Ishikawa (cell line): ENCODE data around the gene GPX4.

Source experiments
- CEBPB ChIP-seq: IDR thresholded peaks from 2 replicates; pipeline ENCODE4 v1.6.1; 2012
- CREB1 ChIP-seq: IDR thresholded peaks from 2 replicates; pipeline ENCODE4 v1.6.1; 2012; ENCODE audit warnings: low read depth
- EGR1 ChIP-seq: IDR thresholded peaks from 2 replicates; pipeline ENCODE4 v1.6.1; 2012
- EP300 ChIP-seq: IDR thresholded peaks from 2 replicates; pipeline ENCODE4 v1.6.1; 2012; ENCODE audit warnings: borderline replicate concordance
- FOXM1 ChIP-seq: IDR thresholded peaks from 2 replicates; pipeline ENCODE4 v1.6.1; 2012; ENCODE audit warnings: low read depth, borderline replicate concordance
- NFIC ChIP-seq: IDR thresholded peaks from 2 replicates; pipeline ENCODE4 v1.6.1; 2012
- RAD21 ChIP-seq: IDR thresholded peaks from 2 replicates; pipeline ENCODE4 v1.6.1; 2012; ENCODE audit warnings: low read depth
- TAF1 ChIP-seq: IDR thresholded peaks from 2 replicates; pipeline ENCODE4 v1.6.1; 2012; ENCODE audit warnings: low read depth, mild to moderate bottlenecking
- TCF12 ChIP-seq: IDR thresholded peaks from 2 replicates; pipeline ENCODE4 v1.6.1; 2012; ENCODE audit warnings: low read depth
- TEAD4 ChIP-seq: IDR thresholded peaks from 2 replicates; pipeline ENCODE4 v1.6.1; 2012
- YY1 ChIP-seq: IDR thresholded peaks from 2 replicates; pipeline ENCODE4 v1.6.1; 2012; ENCODE audit warnings: low read depth
- ZBTB7A ChIP-seq: IDR thresholded peaks from 2 replicates; pipeline ENCODE4 v1.6.1; 2012; ENCODE audit warnings: low read depth
- TF ChIP-seq, protein P1 (sequence below): IDR thresholded peaks from 2 replicates; pipeline ENCODE4 v1.6.1; 2012
- TF ChIP-seq, protein P2 (sequence below): IDR thresholded peaks from 2 replicates; pipeline ENCODE4 v1.6.1; 2012
- TF ChIP-seq, protein P3 (sequence below): IDR thresholded peaks from 2 replicates; pipeline ENCODE4 v1.6.1; 2012; ENCODE audit warnings: low read depth, mild to moderate bottlenecking

The GPX4 gene

DNA sequence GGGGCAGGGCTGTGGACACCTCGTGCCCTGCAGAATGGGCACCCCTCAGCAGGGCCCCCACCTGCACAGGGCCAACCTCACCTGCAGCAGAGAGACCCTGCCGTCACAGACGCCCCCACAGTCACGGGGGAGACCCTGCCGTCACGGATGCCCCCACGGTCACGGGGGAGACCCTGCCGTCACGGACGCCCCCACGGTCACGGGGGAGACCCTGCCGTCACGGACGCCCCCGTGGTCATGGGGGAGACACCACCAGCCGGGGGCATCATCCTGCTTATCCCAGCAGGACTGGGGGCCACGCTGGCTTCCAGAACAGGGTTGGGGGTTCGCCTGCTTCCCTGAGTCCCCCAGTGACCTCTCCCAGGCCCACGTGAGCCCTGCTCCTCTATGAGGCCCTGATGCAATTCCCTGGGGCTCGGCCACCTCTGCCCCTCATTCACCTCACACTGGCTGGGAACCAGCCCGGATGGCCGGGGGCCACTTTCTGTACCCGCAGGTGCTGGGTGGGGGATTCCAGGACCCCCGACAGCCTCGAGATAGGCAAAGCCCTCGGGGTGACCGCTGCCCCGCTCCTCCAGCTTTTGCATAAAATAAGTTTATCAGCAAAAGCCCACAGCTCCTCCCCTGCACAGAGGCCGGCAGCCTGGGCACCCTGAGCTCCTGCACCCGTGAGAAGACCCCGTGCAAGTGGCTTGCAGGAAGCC, 46.7 kb downstream of the GPX4 start:
- TF ChIP-seq ZBTB7A, result no peak

DNA sequence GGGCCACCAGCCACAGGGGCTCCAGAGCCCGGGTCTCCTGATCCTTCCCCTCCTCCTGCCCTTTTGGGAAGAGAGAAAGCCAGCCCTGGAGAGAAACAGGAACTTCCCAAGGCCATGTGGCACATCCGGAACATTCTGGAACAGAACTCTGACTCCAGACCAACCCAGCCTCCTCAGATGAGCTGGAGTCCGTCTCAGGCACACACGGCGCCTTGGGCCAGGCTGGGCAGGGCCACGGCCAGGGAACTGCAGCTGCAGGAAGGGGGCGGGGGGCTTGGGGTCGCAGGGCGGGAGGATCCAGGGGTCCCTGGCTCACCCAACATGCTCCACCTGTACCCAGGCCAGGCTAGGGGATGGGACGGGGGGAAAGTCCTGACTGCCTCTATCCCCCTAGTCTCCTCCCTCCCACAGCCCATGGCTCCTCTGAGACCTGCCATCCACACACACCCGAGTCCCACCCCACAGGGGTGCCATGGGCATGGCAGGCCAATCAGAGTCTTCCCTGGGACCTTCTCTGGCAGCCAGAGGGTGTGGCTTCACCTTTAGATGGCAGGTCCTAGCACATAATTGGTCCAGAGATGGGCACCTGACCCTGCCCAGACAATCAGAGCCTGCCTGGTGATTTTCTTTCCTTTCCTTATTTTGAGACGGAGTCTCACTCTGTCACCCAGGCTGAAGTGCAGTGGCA, 47.4 kb downstream of the GPX4 start:
- TF ChIP-seq, protein P1, sequence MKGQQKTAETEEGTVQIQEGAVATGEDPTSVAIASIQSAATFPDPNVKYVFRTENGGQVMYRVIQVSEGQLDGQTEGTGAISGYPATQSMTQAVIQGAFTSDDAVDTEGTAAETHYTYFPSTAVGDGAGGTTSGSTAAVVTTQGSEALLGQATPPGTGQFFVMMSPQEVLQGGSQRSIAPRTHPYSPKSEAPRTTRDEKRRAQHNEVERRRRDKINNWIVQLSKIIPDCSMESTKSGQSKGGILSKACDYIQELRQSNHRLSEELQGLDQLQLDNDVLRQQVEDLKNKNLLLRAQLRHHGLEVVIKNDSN, result peak; percentile 44; the same call in 1 of the 2 replicates
- TF ChIP-seq YY1, result no peak

DNA sequence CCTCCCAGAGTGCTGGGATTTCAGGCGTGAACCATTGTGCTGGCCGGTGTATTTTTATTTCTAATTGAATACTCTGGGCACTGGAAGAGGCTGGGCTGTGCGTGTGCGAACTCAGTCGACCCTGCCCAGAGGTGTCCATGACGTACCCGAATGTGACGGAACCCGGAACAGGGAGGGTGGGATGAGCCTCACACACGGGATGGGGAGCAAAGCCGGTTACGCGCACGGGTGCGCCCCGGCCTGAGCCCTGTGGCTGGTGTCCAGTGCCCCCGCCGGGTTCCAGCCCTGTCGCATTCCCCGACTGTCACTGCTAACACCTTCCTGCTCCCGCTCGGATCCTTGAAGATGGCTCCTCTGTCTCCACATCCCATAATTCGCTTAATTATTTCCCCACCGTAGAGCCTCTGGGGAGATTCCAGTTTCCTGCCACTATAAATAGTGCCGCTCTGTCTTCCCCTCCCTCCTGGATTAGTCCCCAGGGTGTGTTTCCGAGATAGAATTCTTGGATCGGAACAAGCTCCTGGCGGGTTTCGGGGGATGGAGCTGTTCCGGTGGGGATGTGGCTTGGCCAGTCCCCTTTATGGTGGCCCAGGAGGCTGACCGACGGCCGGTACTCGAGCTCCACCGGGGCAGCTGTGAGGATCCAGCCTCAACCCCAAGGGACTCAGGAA, 48.3 kb downstream of the GPX4 start:
- TF ChIP-seq, protein P2, sequence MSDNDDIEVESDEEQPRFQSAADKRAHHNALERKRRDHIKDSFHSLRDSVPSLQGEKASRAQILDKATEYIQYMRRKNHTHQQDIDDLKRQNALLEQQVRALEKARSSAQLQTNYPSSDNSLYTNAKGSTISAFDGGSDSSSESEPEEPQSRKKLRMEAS, result no peak
- TF ChIP-seq ZBTB7A (no peak), EGR1 (no peak), TEAD4 (no peak), TCF12 (no peak), YY1 (no peak), EP300 (no peak), TAF1 (no peak), CREB1 (no peak), NFIC (no peak), FOXM1 (no peak), RAD21 (no peak), CEBPB (no peak)
- TF ChIP-seq, protein P3, sequence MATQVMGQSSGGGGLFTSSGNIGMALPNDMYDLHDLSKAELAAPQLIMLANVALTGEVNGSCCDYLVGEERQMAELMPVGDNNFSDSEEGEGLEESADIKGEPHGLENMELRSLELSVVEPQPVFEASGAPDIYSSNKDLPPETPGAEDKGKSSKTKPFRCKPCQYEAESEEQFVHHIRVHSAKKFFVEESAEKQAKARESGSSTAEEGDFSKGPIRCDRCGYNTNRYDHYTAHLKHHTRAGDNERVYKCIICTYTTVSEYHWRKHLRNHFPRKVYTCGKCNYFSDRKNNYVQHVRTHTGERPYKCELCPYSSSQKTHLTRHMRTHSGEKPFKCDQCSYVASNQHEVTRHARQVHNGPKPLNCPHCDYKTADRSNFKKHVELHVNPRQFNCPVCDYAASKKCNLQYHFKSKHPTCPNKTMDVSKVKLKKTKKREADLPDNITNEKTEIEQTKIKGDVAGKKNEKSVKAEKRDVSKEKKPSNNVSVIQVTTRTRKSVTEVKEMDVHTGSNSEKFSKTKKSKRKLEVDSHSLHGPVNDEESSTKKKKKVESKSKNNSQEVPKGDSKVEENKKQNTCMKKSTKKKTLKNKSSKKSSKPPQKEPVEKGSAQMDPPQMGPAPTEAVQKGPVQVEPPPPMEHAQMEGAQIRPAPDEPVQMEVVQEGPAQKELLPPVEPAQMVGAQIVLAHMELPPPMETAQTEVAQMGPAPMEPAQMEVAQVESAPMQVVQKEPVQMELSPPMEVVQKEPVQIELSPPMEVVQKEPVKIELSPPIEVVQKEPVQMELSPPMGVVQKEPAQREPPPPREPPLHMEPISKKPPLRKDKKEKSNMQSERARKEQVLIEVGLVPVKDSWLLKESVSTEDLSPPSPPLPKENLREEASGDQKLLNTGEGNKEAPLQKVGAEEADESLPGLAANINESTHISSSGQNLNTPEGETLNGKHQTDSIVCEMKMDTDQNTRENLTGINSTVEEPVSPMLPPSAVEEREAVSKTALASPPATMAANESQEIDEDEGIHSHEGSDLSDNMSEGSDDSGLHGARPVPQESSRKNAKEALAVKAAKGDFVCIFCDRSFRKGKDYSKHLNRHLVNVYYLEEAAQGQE, result no peak

DNA sequence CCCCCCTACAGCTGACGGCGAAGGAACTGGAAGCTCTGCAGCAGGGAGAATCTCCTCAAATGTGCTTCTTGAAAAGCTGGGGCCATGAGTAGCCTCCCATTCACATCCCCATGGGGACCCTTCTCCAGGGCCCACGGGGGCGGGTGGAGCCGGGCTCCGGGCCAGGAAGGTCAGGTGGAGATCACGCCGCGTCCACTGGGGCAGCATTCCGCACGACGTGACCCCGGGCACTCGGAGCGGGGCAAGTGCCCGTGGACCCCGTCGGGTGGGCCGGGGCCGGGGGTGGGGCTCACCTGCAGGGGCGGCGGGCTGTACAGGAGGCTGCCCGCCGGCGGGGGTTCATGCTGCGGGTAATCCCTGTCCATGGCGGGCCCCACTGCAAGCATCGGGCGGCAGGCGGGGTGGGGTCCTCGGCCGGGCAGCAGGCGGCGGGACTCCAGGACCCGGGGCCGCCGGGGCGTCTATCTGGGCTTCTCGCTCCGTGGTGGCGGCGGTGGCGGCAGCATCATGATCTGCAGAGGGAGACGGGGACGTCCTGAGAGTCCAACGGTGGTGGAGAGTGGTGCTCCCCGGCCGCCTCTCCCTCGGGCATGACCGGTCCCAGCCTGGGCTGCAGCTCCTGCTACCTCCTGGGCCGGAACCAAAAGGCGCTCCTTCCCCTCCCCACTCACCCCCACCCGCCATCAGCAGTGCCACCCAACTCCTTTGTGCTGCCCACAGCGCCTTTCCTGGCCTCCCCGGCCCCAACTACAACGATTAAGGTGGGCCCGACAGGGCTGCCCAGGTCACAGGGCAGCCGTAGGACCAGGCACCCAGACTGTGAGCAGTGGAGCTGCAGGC, 50.3 kb downstream of the GPX4 start:
- no peak for TF ChIP-seq EGR1
- no peak for TF ChIP-seq RAD21
- no peak for TF ChIP-seq ZBTB7A
- TF ChIP-seq, protein P1, result no peak
- TF ChIP-seq TCF12, result no peak
- TF ChIP-seq, protein P2, result no peak
- TF ChIP-seq CEBPB, result no peak
- TF ChIP-seq EP300, result no peak
- TF ChIP-seq, protein P3, result no peak
- TF ChIP-seq TAF1, result no peak
- no peak for TF ChIP-seq TEAD4
- TF ChIP-seq CREB1, result no peak

DNA sequence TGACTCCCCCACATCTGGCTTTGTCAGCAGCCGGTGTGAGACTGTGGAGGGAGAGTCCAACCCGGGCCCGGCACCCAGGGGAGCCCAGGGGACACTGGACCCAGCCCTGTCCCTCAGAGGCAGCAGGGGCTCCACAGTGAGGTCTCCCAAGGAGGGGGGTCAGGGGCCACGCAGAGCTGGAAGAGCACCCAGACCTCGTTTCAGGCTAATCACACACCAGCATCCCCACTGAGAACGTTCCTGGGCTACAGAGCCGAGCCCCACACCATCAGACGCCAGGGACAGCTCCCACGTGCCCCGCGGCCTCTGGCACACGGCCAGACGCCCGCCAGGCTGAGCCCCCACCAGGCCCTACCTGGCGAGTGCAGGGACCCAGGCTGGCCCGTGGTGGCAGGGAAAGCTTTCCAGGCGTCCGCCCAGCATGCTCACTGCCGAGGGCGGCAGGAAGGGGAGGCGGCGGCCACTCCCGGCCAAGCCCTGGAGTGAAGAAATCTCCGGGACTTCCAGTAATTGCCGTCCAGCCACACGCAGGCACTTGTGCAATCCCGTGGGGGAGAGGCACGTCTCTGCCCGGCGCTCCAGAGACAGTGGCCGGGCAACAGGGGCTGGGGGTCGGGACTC, 51.0 kb downstream of the GPX4 start:
- no peak for TF ChIP-seq TAF1
- TF ChIP-seq YY1, result no peak
- TF ChIP-seq ZBTB7A, result peak; percentile 39
- TF ChIP-seq, protein P3, result no peak
- TF ChIP-seq CEBPB, result peak; percentile 98
- TF ChIP-seq CREB1, result no peak
- TF ChIP-seq EGR1, result no peak
- TF ChIP-seq NFIC, result peak; percentile 70
- TF ChIP-seq, protein P1, result no peak; the same call in 1 of the 2 replicates
- TF ChIP-seq, protein P2, result peak; percentile 53
- TF ChIP-seq FOXM1, result no peak
- TF ChIP-seq TEAD4, result peak; percentile 13; the same call in 1 of the 2 replicates
- peak; percentile 13; the same call in 1 of the 2 replicates for TF ChIP-seq EP300
- TF ChIP-seq TCF12, result no peak; the same call in 1 of the 2 replicates
- TF ChIP-seq RAD21, result no peak; the same call in 1 of the 2 replicates
